H1 (cell line): ENCODE measurements around the gene PARD6B. TPM values are rescaled to one million over a fixed set of nuclear protein-coding genes. Genes with fewer than 3 reads are reported as not detected.
A peak's percentile ranks its signal among the peaks of the same experiment; 100 is the strongest.

Experiments
- CTCF ChIA-PET: fragments of 300-600 bp; sonication (Branson Sonifier 250); formaldehyde crosslinking; loops from one replicate; lab custom pipeline; 2021; ENCODE audit not compliant: partially characterized antibody; lab: Charles Lee
- POLR2A ChIA-PET: fragments of 300-600 bp; sonication (Branson Sonifier 250); formaldehyde crosslinking; loops from one replicate; lab custom pipeline; 2021; ENCODE audit warnings: inconsistent platforms; ENCODE audit not compliant: partially characterized antibody; lab: Charles Lee
- DNase-seq, 2 experiments: peaks; one replicate each; pipeline versions ENCODE4 v3.0.0 to v3.0.0-alpha.2; 2010 to 2022; ENCODE audit warnings: low spot score in 2 of 2, low read depth in 1 of 2, mixed read lengths in 1 of 2
- FAIRE-seq: peaks from 2 replicates; lab custom pipeline; 2011; peaks lifted over from hg19 to GRCh38; lab: Jason Lieb, UNC
- H2AFZ ChIP-seq: 2 replicates; pipeline ENCODE4 v1.8.1; 2012; ENCODE audit warnings: low read length, inconsistent platforms
- H2AK5ac ChIP-seq: 2 replicates; pipeline ENCODE4 v1.6.1; 2013; ENCODE audit warnings: low read depth, low read length
- H2BK120ac ChIP-seq: replicated peaks from 2 replicates; pipeline ENCODE3; 2013; ENCODE audit warnings: low read depth, low read length, inconsistent platforms
- H2BK12ac ChIP-seq: 2 replicates; pipeline ENCODE4 v1.6.1; 2013; ENCODE audit warnings: low read depth, low read length
- H2BK15ac ChIP-seq: 2 replicates; pipeline ENCODE4 v1.6.1; 2013; ENCODE audit warnings: low read length
- H2BK20ac ChIP-seq: 2 replicates; pipeline ENCODE4 v1.6.1; 2013; ENCODE audit warnings: low read length
- H2BK5ac ChIP-seq: 2 replicates; pipeline ENCODE4 v1.6.1; 2013; ENCODE audit warnings: low read depth, low read length
- H3K14ac ChIP-seq: 2 replicates; pipeline ENCODE4 v1.6.1; 2013; ENCODE audit warnings: inconsistent platforms; ENCODE audit not compliant: insufficient read length
- H3K18ac ChIP-seq: 2 replicates; pipeline ENCODE4 v1.6.1; 2013; ENCODE audit warnings: low read length; ENCODE audit errors: extremely low read depth
- H3K23ac ChIP-seq: 2 replicates; pipeline ENCODE4 v1.6.1; 2013; ENCODE audit warnings: inconsistent platforms; ENCODE audit not compliant: insufficient read length
- H3K23me2 ChIP-seq: 2 replicates; pipeline ENCODE4 v1.6.1; 2013; ENCODE audit warnings: low read depth, low read length
- H3K27ac ChIP-seq: 2 replicates; pipeline ENCODE4 v1.6.1; 2011; ENCODE audit warnings: low read depth, low read length, inconsistent platforms
- H3K27me3 ChIP-seq, 4 experiments: replicated peaks in 1 of 4; 1 replicate in 1 of 4; 2 replicates in 3 of 4; pipeline versions ENCODE4 v1.6.1 to v1.8.1; 2011 to 2013; ENCODE audit warnings: low read length in 3 of 4, mild to moderate bottlenecking in 3 of 4, inconsistent platforms in 2 of 4, mixed read lengths in 2 of 4, moderate library complexity in 1 of 4; ENCODE audit not compliant: control insufficient read depth in 3 of 4, insufficient read depth in 3 of 4; ENCODE audit errors: extremely low read depth in 1 of 4
- H3K36me3 ChIP-seq, 4 experiments: 2 replicates each; pipeline versions ENCODE4 v1.6.1 to v1.8.1; 2011 to 2013; ENCODE audit warnings: mild to moderate bottlenecking in 4 of 4, low read length in 3 of 4, moderate library complexity in 2 of 4, control low read depth in 1 of 4, inconsistent platforms in 1 of 4; ENCODE audit not compliant: insufficient read depth in 4 of 4, control insufficient read depth in 2 of 4
- H3K4ac ChIP-seq: replicated peaks from 2 replicates; pipeline ENCODE3; 2013; ENCODE audit warnings: low read length, low read depth, mixed read lengths, inconsistent platforms; ENCODE audit not compliant: insufficient read length
- H3K4me1 ChIP-seq, 4 experiments: replicated peaks in 1 of 4; 1 replicate in 1 of 4; 2 replicates in 3 of 4; pipeline versions ENCODE4 v1.6.1 to v1.8.1; 2011 to 2013; ENCODE audit warnings: low read length in 3 of 4, inconsistent platforms in 2 of 4, mixed read lengths in 1 of 4; ENCODE audit not compliant: insufficient read depth in 4 of 4, control insufficient read depth in 3 of 4
- H3K4me2 ChIP-seq, 2 experiments: 2 replicates each; pipeline versions ENCODE4 v1.6.1 to v1.8.1; 2011 to 2013; ENCODE audit warnings: low read depth in 2 of 2, low read length in 2 of 2, control low read depth in 1 of 2, inconsistent platforms in 1 of 2, mild to moderate bottlenecking in 1 of 2; ENCODE audit not compliant: insufficient read depth in 1 of 2
- H3K4me3 ChIP-seq, 4 experiments: fragments of 200-600, 300-600 bp in 1 of 4; sonication (generic), shearing (Covaris generic), sonication (Bioruptor Twin) in 1 of 4; 2 replicates each; pipeline versions ENCODE4 v1.5.1 to v1.8.1; 2011 to 2016; ENCODE audit warnings: low read length in 4 of 4, low read depth in 3 of 4, control low read depth in 2 of 4, inconsistent platforms in 2 of 4, mild to moderate bottlenecking in 2 of 4, mixed read lengths in 1 of 4, moderate library complexity in 1 of 4; ENCODE audit not compliant: insufficient read depth in 2 of 4; ENCODE audit errors: extremely low read depth in 1 of 4
- H3K56ac ChIP-seq: replicated peaks from 2 replicates; pipeline ENCODE3; 2013; ENCODE audit warnings: low read depth, mild to moderate bottlenecking, mixed read lengths, low read length, inconsistent platforms; ENCODE audit not compliant: insufficient read length
- H3K79me1 ChIP-seq: 2 replicates; pipeline ENCODE4 v1.6.1; 2013; ENCODE audit warnings: low read depth, low read length, control low read depth
- H3K79me2 ChIP-seq, 2 experiments: 2 replicates each; pipeline versions ENCODE4 v1.6.1 to v1.8.1; 2012 to 2013; ENCODE audit warnings: low read length in 2 of 2, mild to moderate bottlenecking in 2 of 2, inconsistent platforms in 1 of 2; ENCODE audit not compliant: insufficient read depth in 2 of 2, control insufficient read depth in 1 of 2
- H3K9ac ChIP-seq, 4 experiments: replicated peaks in 1 of 4; 1 replicate in 1 of 4; 2 replicates in 3 of 4; pipeline versions ENCODE4 v1.6.1 to v1.8.1; 2011 to 2013; ENCODE audit warnings: low read depth in 3 of 4, low read length in 3 of 4, control low read depth in 2 of 4, mild to moderate bottlenecking in 2 of 4, moderate library complexity in 2 of 4, inconsistent platforms in 1 of 4; ENCODE audit errors: extremely low read depth in 1 of 4
- H3K9me3 ChIP-seq, 2 experiments: 2 replicates each; pipeline versions ENCODE4 v1.6.1 to v1.8.1; 2012 to 2013; ENCODE audit warnings: mild to moderate bottlenecking in 2 of 2, moderate library complexity in 2 of 2, control low read depth in 1 of 2, inconsistent platforms in 1 of 2, low read depth in 1 of 2, low read length in 1 of 2, mixed read lengths in 1 of 2; ENCODE audit not compliant: insufficient read depth in 2 of 2
- H4K20me1 ChIP-seq, 2 experiments: replicated peaks in 1 of 2; 2 replicates each; pipeline versions ENCODE3 to v1.8.1; 2011 to 2013; ENCODE audit warnings: inconsistent platforms in 2 of 2, low read length in 2 of 2, mild to moderate bottlenecking in 1 of 2; ENCODE audit not compliant: insufficient read depth in 2 of 2, control insufficient read depth in 1 of 2
- H4K5ac ChIP-seq: 2 replicates; pipeline ENCODE4 v1.6.1; 2013; ENCODE audit warnings: low read length, low read depth, mixed read lengths, inconsistent platforms; ENCODE audit not compliant: insufficient read length
- H4K8ac ChIP-seq: 2 replicates; pipeline ENCODE4 v1.8.0; 2013; ENCODE audit warnings: mild to moderate bottlenecking, moderate library complexity, low read length, inconsistent platforms; ENCODE audit not compliant: insufficient read depth; ENCODE audit errors: extremely low read depth
- H4K91ac ChIP-seq: replicated peaks from 2 replicates; pipeline ENCODE3; 2013; ENCODE audit warnings: low read length, mixed read lengths, inconsistent platforms; ENCODE audit not compliant: insufficient read length
- CTBP2 ChIP-seq: IDR thresholded peaks from 2 replicates; pipeline ENCODE4 v1.7.0; 2011; ENCODE audit warnings: borderline replicate concordance, mild to moderate bottlenecking, moderate library complexity, mixed read lengths, low read length; ENCODE audit not compliant: insufficient read depth, insufficient read length
- WGBS, 2 experiments: shearing (Covaris generic) in 1 of 2; methylation state at CpG; one replicate each; pipeline versions ENCODE4 v1.1.6 to v1.1.7; 2013 to 2015; ENCODE audit warnings: low lambda C conversion rate in 2 of 2, mixed read lengths in 2 of 2, inconsistent platforms in 1 of 2, low coverage in 1 of 2, missing lambda C conversion rate in 1 of 2; ENCODE audit not compliant: insufficient replicate concordance in 2 of 2, insufficient coverage in 1 of 2, insufficient read length in 1 of 2; ENCODE audit errors: extremely low coverage in 1 of 2, missing lambda C conversion rate in 1 of 2; 5-methylcytosine and 5-hydroxymethylcytosine counted together
- polyA plus RNA-seq, 7 experiments: library from polyadenylated mRNA; depleted of rRNA in 3 of 7; stranded (reverse) in 5 of 7; unstranded in 2 of 7; fragments of >200 nt in 5 of 7; fragments of 200-250 nt in 2 of 7; gene quantifications; 1 replicate in 5 of 7; 2 replicates in 1 of 7; 4 replicates in 1 of 7; pipeline versions ENCODE4 v1.2.1 to v1.2.3, GENCODE V29; 2011 to 2013; ENCODE audit warnings: missing spikeins in 2 of 7, mixed read lengths in 2 of 7
- total RNA-seq: library from RNA; stranded (reverse); fragmentation: NEBNext Ultra II Directional; extraction: Animal tissue kit (Norgen Biotek cat#: 25700); gene quantifications from 2 replicates; pipeline ENCODE4 v1.2.1, GENCODE V29; 2021

The PARD6B gene
- total and polyA plus RNA-seq, 2 of the 8 experiments (the other 6 are each of a cell fraction or from before 2014, with no cell fraction given): 5.2 to 34.1 TPM

GRCh38 chr20:50725724-50726005 lies 5.7 kb upstream of the PARD6B start:
- Histone ChIP-seq H2BK120ac (no peak overlapping the region), H3K4me2 (no peak overlapping the region), H3K4me1 (peaks cover 2 to 12% (median 10%) of the 10 kb centered on the region in 4 experiments; a peak in 5 of 7 replicates), H3K23ac (no peak overlapping the region), H2BK12ac (0 out of 2 replicates have a peak overlapping the region, but pooled peaks have one; percentile 22), H2BK15ac (no peak overlapping the region), H4K5ac (no peak overlapping the region), H2BK5ac (no peak overlapping the region), H4K91ac (no peak overlapping the region), H3K4me3 (no peak overlapping the region), H3K18ac (no peak overlapping the region), H3K9ac (no peak overlapping the region), H2AK5ac (no peak overlapping the region), H3K79me1 (no peaks in the 10 kb centered on the region), H2AFZ (no peak overlapping the region), H3K36me3 (no peaks in the 10 kb centered on the region), H3K14ac (no peak overlapping the region)
- WGBS, 2 experiments: 94% methylated on average over 10 of the region's 10 CpGs; no CpG with 5 or more reads in 1 of the 2 experiments
- DNase-seq: no peak
- POLR2A ChIA-PET: interaction anchor here (0.8 to 1.8 kb wide), 4 partner anchors 16 to 45 kb away, joined by 3 to 5 read pairs (median 3); no protein-coding TSS in a partner anchor
- CTCF ChIA-PET: interaction anchor here (0.6 to 3.5 kb wide), 9 partner anchors 9 to 99 kb away, joined by 3 to 16 read pairs (median 5); no protein-coding TSS in a partner anchor
- TF ChIP-seq CTBP2: no peak
- TF ChIP-seq, all 59 proteins: peak for 0
- no peaks in the 10 kb centered on the region for H4K20me1 ChIP-seq
- H3K9me3 ChIP-seq: no peaks in the 10 kb centered on the region
- no peaks in the 10 kb centered on the region for H3K79me2 ChIP-seq
- no peak overlapping the region for H2BK20ac ChIP-seq
- peaks cover 7% of the 10 kb centered on the region; the same call in 1 of the 2 replicates for H3K23me2 ChIP-seq
- H3K27me3 ChIP-seq: no peaks in the 10 kb centered on the region
- no peak overlapping the region for H3K56ac ChIP-seq
- H3K4ac ChIP-seq: no peak overlapping the region
- FAIRE-seq: no peak
- H3K27ac ChIP-seq: no peak overlapping the region
- H4K8ac ChIP-seq: no peak overlapping the region; the same call in 1 of the 2 replicates
